HG03039 (cell line): Measurements from ENCODE around the gene HNRNPA3.
"Not testable (repeated sequence)": the region's sequence is repeated elsewhere in the genome, so short reads cannot be mapped to it uniquely, and the experiment has no call there.

Experiments
- ATAC-seq: cut with Tn5 transposase; IDR thresholded peaks from one replicate; pipeline ENCODE4 v1.9.1; 2021; ENCODE audit warnings: mild to moderate bottlenecking, moderate library complexity; ENCODE audit not compliant: unreplicated experiment

HNRNPA3 gene

GRCh38 chr2:177188482-177189469, 23.8 kb upstream of the HNRNPA3 start:
- no peak for ATAC-seq

GRCh38 chr2:177190941-177191340, 21.7 kb upstream of the HNRNPA3 start:
- no peak for ATAC-seq

- ATAC-seq, result no peak
These were observed 19.8 kb upstream of the HNRNPA3 start for GRCh38 chr2:177192788-177193187.

GRCh38 chr2:177193240-177193639, 19.4 kb upstream of the HNRNPA3 start:
- no peak for ATAC-seq

- ATAC-seq, result no peak
These were observed 17.4 kb upstream of the HNRNPA3 start for GRCh38 chr2:177195194-177195593.

GRCh38 chr2:177200419-177200818, 12.2 kb upstream of the HNRNPA3 start:
- ATAC-seq, result not testable (repeated sequence)

- ATAC-seq, result no peak
These were observed 10.7 kb upstream of the HNRNPA3 start for GRCh38 chr2:177201919-177202346.

GRCh38 chr2:177204417-177204816, 8.2 kb upstream of the HNRNPA3 start:
- no peak for ATAC-seq

GRCh38 chr2:177207101-177207500, 5.5 kb upstream of the HNRNPA3 start:
- peak; percentile 54 for ATAC-seq

GRCh38 chr2:177211169-177211568, 1.4 kb upstream of the HNRNPA3 start:
- ATAC-seq, result no peak

- ATAC-seq, result no peak
These were observed 953 bp upstream of the HNRNPA3 start for GRCh38 chr2:177211576-177212105.

- ATAC-seq, result peak; percentile 55
These were observed 580 bp downstream of the HNRNPA3 start for GRCh38 chr2:177212891-177213856.

GRCh38 chr2:177217247-177217843, 4.8 kb downstream of the HNRNPA3 start:
- ATAC-seq, result no peak

- not testable (repeated sequence) for ATAC-seq
These were observed 7.2 kb downstream of the HNRNPA3 start for GRCh38 chr2:177219787-177220186.

- ATAC-seq, result no peak
These were observed 8.9 kb downstream of the HNRNPA3 start for GRCh38 chr2:177221534-177221933.

GRCh38 chr2:177221970-177222369, 9.4 kb downstream of the HNRNPA3 start:
- no peak for ATAC-seq

- ATAC-seq, result not testable (repeated sequence)
These were observed 10.8 kb downstream of the HNRNPA3 start for GRCh38 chr2:177223436-177223835.

GRCh38 chr2:177225965-177226360, 13.4 kb downstream of the HNRNPA3 start:
- no peak for ATAC-seq

- no peak for ATAC-seq
These were observed 17.0 kb downstream of the HNRNPA3 start for GRCh38 chr2:177229442-177230242.

- ATAC-seq, result no peak
These were observed 18.7 kb downstream of the HNRNPA3 start for GRCh38 chr2:177231270-177231669.
